ENCODE results near the gene EFCAB10.

EFCAB10 gene

GRCh38 chr7:105581066-105581811, at the start of gene EFCAB10:
Gene EFCAB10 (minus strand): TSS chr7:105581493. CDS start chr7:105581463, 30 bp downstream.
- Mint-ChIP-seq H3K27ac (peak within 1 kb of the TSS; percentile 58), H3K4me3 (peak within 1 kb of the TSS; percentile 83), H3K27me3 (peaks cover 3% of the 10 kb centered on the region), H3K9me3 (peaks cover 2% of the 10 kb centered on the region), H3K4me1 (peaks cover 8% of the 10 kb centered on the region), H3K36me3 (peaks cover 4% of the 10 kb centered on the region)
- peak; percentile 26 to 30 for DNase-seq (ENCODE audit: low spot score in 2 of 2)
- ATAC-seq (ENCODE audit: low read depth) = peak; percentile 79

- Mint-ChIP-seq H3K4me1 (no peaks in the 10 kb centered on the region), H3K27ac (no peak overlapping the region), H3K4me3 (no peak overlapping the region), H3K9me3 (peaks cover 4% of the 10 kb centered on the region), H3K36me3 (peaks cover 37% of the 10 kb centered on the region), H3K27me3 (no peaks in the 10 kb centered on the region)
- no peak for ATAC-seq (ENCODE audit: low read depth)
- DNase-seq (ENCODE audit: low spot score in 2 of 2) = no peak
Observed at GRCh38 chr7:105625986-105626385, 44.7 kb upstream of the EFCAB10 start.

GRCh38 chr7:105623906-105624305, 42.6 kb upstream of the EFCAB10 start:
- peak overlapping the region; percentile 69 for H3K27ac Mint-ChIP-seq
- peaks cover 32% of the 10 kb centered on the region for H3K36me3 Mint-ChIP-seq

GRCh38 chr7:105623378-105623777, 42.1 kb upstream of the EFCAB10 start:
- no peaks in the 10 kb centered on the region for H3K27me3 Mint-ChIP-seq
- H3K4me1 Mint-ChIP-seq = no peaks in the 10 kb centered on the region
- no peak overlapping the region for H3K4me3 Mint-ChIP-seq
- H3K27ac Mint-ChIP-seq = no peak overlapping the region
- peaks cover 4% of the 10 kb centered on the region for H3K9me3 Mint-ChIP-seq
- no peak for ATAC-seq (ENCODE audit: low read depth)
- DNase-seq (ENCODE audit: low spot score in 2 of 2) = no peak
- H3K36me3 Mint-ChIP-seq = peaks cover 35% of the 10 kb centered on the region

More at GRCh38 chr7:105623906-105624305, 42.6 kb upstream of the EFCAB10 start:
- H3K9me3 Mint-ChIP-seq = peaks cover 4% of the 10 kb centered on the region
- ATAC-seq (ENCODE audit: low read depth) (no peak), DNase-seq (ENCODE audit: low spot score in 2 of 2) (no peak)
- no peaks in the 10 kb centered on the region for H3K4me1 Mint-ChIP-seq
- H3K27me3 Mint-ChIP-seq = no peaks in the 10 kb centered on the region
- no peak overlapping the region for H3K4me3 Mint-ChIP-seq

- peaks cover 39% of the 10 kb centered on the region for H3K36me3 Mint-ChIP-seq
- no peak overlapping the region for H3K27ac Mint-ChIP-seq
Observed at GRCh38 chr7:105622106-105622731, 40.9 kb upstream of the EFCAB10 start.

GRCh38 chr7:105621617-105622016, 40.3 kb upstream of the EFCAB10 start:
- DNase-seq (ENCODE audit: low spot score in 2 of 2) (no peak), ATAC-seq (ENCODE audit: low read depth) (no peak)
- Mint-ChIP-seq H3K36me3 (peaks cover 36% of the 10 kb centered on the region), H3K4me3 (no peak overlapping the region), H3K27ac (no peak overlapping the region), H3K27me3 (no peaks in the 10 kb centered on the region), H3K9me3 (peaks cover 4% of the 10 kb centered on the region), H3K4me1 (no peaks in the 10 kb centered on the region)

More at GRCh38 chr7:105622106-105622731, 40.9 kb upstream of the EFCAB10 start:
- DNase-seq (ENCODE audit: low spot score in 2 of 2) = no peak
- Mint-ChIP-seq H3K4me3 (no peak overlapping the region), H3K4me1 (no peaks in the 10 kb centered on the region), H3K27me3 (no peaks in the 10 kb centered on the region), H3K9me3 (peaks cover 4% of the 10 kb centered on the region)
- no peak for ATAC-seq (ENCODE audit: low read depth)

- Mint-ChIP-seq H3K4me1 (no peaks in the 10 kb centered on the region), H3K27ac (no peak overlapping the region), H3K36me3 (peaks cover 35% of the 10 kb centered on the region), H3K27me3 (no peaks in the 10 kb centered on the region), H3K4me3 (no peak overlapping the region), H3K9me3 (peaks cover 2% of the 10 kb centered on the region)
- DNase-seq (ENCODE audit: low spot score in 2 of 2) (no peak), ATAC-seq (ENCODE audit: low read depth) (no peak)
Observed at GRCh38 chr7:105621176-105621575, 39.9 kb upstream of the EFCAB10 start.

GRCh38 chr7:105619590-105619989, 38.3 kb upstream of the EFCAB10 start:
- DNase-seq (ENCODE audit: low spot score in 2 of 2) (no peak), ATAC-seq (ENCODE audit: low read depth) (no peak)
- H3K4me1 Mint-ChIP-seq = no peaks in the 10 kb centered on the region
- H3K27ac Mint-ChIP-seq = no peak overlapping the region
- no peak overlapping the region for H3K4me3 Mint-ChIP-seq
- no peaks in the 10 kb centered on the region for H3K9me3 Mint-ChIP-seq
- no peaks in the 10 kb centered on the region for H3K27me3 Mint-ChIP-seq
- H3K36me3 Mint-ChIP-seq = peaks cover 28% of the 10 kb centered on the region

GRCh38 chr7:105618016-105618296, 36.7 kb upstream of the EFCAB10 start:
- Mint-ChIP-seq H3K36me3 (peaks cover 34% of the 10 kb centered on the region), H3K4me1 (no peaks in the 10 kb centered on the region), H3K9me3 (no peaks in the 10 kb centered on the region), H3K4me3 (no peak overlapping the region), H3K27ac (no peak overlapping the region), H3K27me3 (no peaks in the 10 kb centered on the region)
- ATAC-seq (ENCODE audit: low read depth) = no peak
- no peak for DNase-seq (ENCODE audit: low spot score in 2 of 2)

- Mint-ChIP-seq H3K4me3 (no peak overlapping the region), H3K27me3 (no peaks in the 10 kb centered on the region), H3K27ac (no peak overlapping the region)
Observed at GRCh38 chr7:105617280-105618015, 36.2 kb upstream of the EFCAB10 start.

GRCh38 chr7:105614341-105614840, 33.1 kb upstream of the EFCAB10 start:
- Mint-ChIP-seq H3K27me3 (no peaks in the 10 kb centered on the region), H3K4me1 (no peaks in the 10 kb centered on the region), H3K9me3 (no peaks in the 10 kb centered on the region), H3K27ac (no peak overlapping the region), H3K36me3 (peaks cover 24% of the 10 kb centered on the region), H3K4me3 (no peak overlapping the region)
- DNase-seq (ENCODE audit: low spot score in 2 of 2) = no peak
- ATAC-seq (ENCODE audit: low read depth) = no peak

More at GRCh38 chr7:105617280-105618015, 36.2 kb upstream of the EFCAB10 start:
- ATAC-seq (ENCODE audit: low read depth) (no peak), DNase-seq (ENCODE audit: low spot score in 2 of 2) (no peak)
- Mint-ChIP-seq H3K9me3 (no peaks in the 10 kb centered on the region), H3K4me1 (no peaks in the 10 kb centered on the region), H3K36me3 (peaks cover 34% of the 10 kb centered on the region)

GRCh38 chr7:105613611-105614330, 32.5 kb upstream of the EFCAB10 start:
- H3K4me1 Mint-ChIP-seq = no peaks in the 10 kb centered on the region
- H3K36me3 Mint-ChIP-seq = peaks cover 25% of the 10 kb centered on the region
- DNase-seq (ENCODE audit: low spot score in 2 of 2) (no peak), ATAC-seq (ENCODE audit: low read depth) (no peak)
- H3K27ac Mint-ChIP-seq = no peak overlapping the region
- no peak overlapping the region for H3K4me3 Mint-ChIP-seq
- no peaks in the 10 kb centered on the region for H3K9me3 Mint-ChIP-seq
- no peaks in the 10 kb centered on the region for H3K27me3 Mint-ChIP-seq

- Mint-ChIP-seq H3K4me3 (no peak overlapping the region), H3K27ac (no peak overlapping the region), H3K36me3 (peaks cover 20% of the 10 kb centered on the region), H3K9me3 (no peaks in the 10 kb centered on the region), H3K27me3 (no peaks in the 10 kb centered on the region), H3K4me1 (no peaks in the 10 kb centered on the region)
- DNase-seq (ENCODE audit: low spot score in 2 of 2) (no peak), ATAC-seq (ENCODE audit: low read depth) (no peak)
Observed at GRCh38 chr7:105612806-105613205, 31.5 kb upstream of the EFCAB10 start.
